Right cardiac atrium (tissue), 5 donors: ENCODE data around the gene PYCARD. TPM values are rescaled to one million over a fixed set of nuclear protein-coding genes. Genes with fewer than 3 reads are reported as not detected.
"Not testable (repeated sequence)": the region's sequence is repeated elsewhere in the genome, so short reads cannot be mapped to it uniquely, and the experiment has no call there.

Experiments
- ATAC-seq, 2 donors: fragments of 200-7000 bp; cut with Tn5 transposase; one replicate each; pipeline versions ENCODE4 v1.8.0 to v1.9.1; 2020; ENCODE audit warnings: moderate library complexity in 2 of 2, mild to moderate bottlenecking in 1 of 2
- DNase-seq, 3 donors: peaks; one replicate each; pipeline ENCODE4 v3.0.0-alpha.2; 2020
- H3K27ac ChIP-seq: one replicate; pipeline ENCODE4 v1.5.1; 2013; ENCODE audit warnings: mild to moderate bottlenecking, low read length, control low read depth, moderate library complexity
- H3K27me3 ChIP-seq: one replicate; pipeline ENCODE4 v1.6.1; 2013; ENCODE audit not compliant: control insufficient read depth, insufficient read depth
- H3K4me1 ChIP-seq: one replicate; pipeline ENCODE4 v1.6.1; 2013; ENCODE audit warnings: low read length; ENCODE audit not compliant: control insufficient read depth, insufficient read depth
- H3K4me3 ChIP-seq: one replicate; pipeline ENCODE4 v1.5.1; 2013; ENCODE audit warnings: low read length, control low read depth
- H3K9me3 ChIP-seq: one replicate; pipeline ENCODE4 v1.6.1; 2013; ENCODE audit warnings: low read length; ENCODE audit not compliant: control insufficient read depth
- WGBS: extraction: QIAGEN DNeasy Blood & Tissue Kit; methylation state at CpG from one replicate; pipeline ENCODE4 v1.1.7; 2013; 5-methylcytosine and 5-hydroxymethylcytosine counted together
- intact Hi-C, 4 donors: fragments of 100-400 bp; cut with DNase I; formaldehyde crosslinking; loops; one replicate each; pipeline versions ENCODE4 v1.11.0 to v1.14.0; 2022 to 2023
- polyA plus RNA-seq: library from polyadenylated mRNA; stranded (reverse); fragments of 200-250 nt; gene quantifications from one replicate; pipeline ENCODE4 v1.2.3, GENCODE V29; 2013
- total RNA-seq, 4 donors: library from RNA; stranded (reverse); fragmentation: NEBNext Ultra II Directional; extraction: Animal tissue kit (Norgen Biotek cat#: 25700); gene quantifications; one replicate each; pipeline ENCODE4 v1.2.1, GENCODE V29; 2021
- donor health status: healthy with polysubstance abuse.
- donor health status: DM: no; HTN: yes; CAD: no.
- donor health status: DM: no; HTN: no; CAD: no.
- donor health status: DM: no; HTN: yes; CAD: no; lungs with severe emphysema.
- donor health status: DM: yes; HTN: yes; CAD: no.

The PYCARD gene
- total and polyA plus RNA-seq, 5 donors, result 6.6 to 13.2 (median 8.0) TPM

GRCh38 chr16:31198207-31198882 lies 4.2 kb downstream of the PYCARD start:
- WGBS, result 56% methylated on average over 7 of the region's 7 CpGs
- no peaks in the 10 kb centered on the region for H3K4me1 ChIP-seq
- no peak overlapping the region for H3K27ac ChIP-seq
- intact Hi-C loops, result no loop called here
- H3K9me3 ChIP-seq, result no peaks in the 10 kb centered on the region
- H3K27me3 ChIP-seq, result no peaks in the 10 kb centered on the region
- no peak for ATAC-seq
- H3K4me3 ChIP-seq, result no peak overlapping the region
- no peak for DNase-seq

- Histone ChIP-seq H3K27me3 (no peaks in the 10 kb centered on the region), H3K27ac (no peak overlapping the region), H3K4me3 (no peak overlapping the region), H3K4me1 (no peaks in the 10 kb centered on the region), H3K9me3 (no peaks in the 10 kb centered on the region)
- WGBS, result 85% methylated on average over 17 of the region's 17 CpGs
- no peak for DNase-seq
- intact Hi-C loops, result no loop called here
- ATAC-seq, result no peak
Observed at GRCh38 chr16:31196324-31197088, 6.1 kb downstream of the PYCARD start.

GRCh38 chr16:31195861-31196260 lies 6.7 kb downstream of the PYCARD start:
- H3K4me3 ChIP-seq, DNase-seq, H3K27ac ChIP-seq, H3K4me1 ChIP-seq, ATAC-seq, H3K9me3 ChIP-seq, intact Hi-C loops, H3K27me3 ChIP-seq: not testable (repeated sequence)
- WGBS, result 96% methylated on average over 11 of the region's 11 CpGs

GRCh38 chr16:31194898-31195297 lies 7.7 kb downstream of the PYCARD start:
- ATAC-seq (no peak), DNase-seq (no peak)
- Histone ChIP-seq H3K9me3 (no peaks in the 10 kb centered on the region), H3K4me1 (no peaks in the 10 kb centered on the region), H3K27me3 (no peaks in the 10 kb centered on the region), H3K27ac (no peak overlapping the region), H3K4me3 (no peak overlapping the region)
- WGBS, result 83% methylated on average over 7 of the region's 7 CpGs
- intact Hi-C loops, result no loop called here

GRCh38 chr16:31193874-31194273 lies 8.7 kb downstream of the PYCARD start:
- DNase-seq, result no peak
- no peak for ATAC-seq
- Histone ChIP-seq H3K4me3 (no peak overlapping the region), H3K27me3 (no peaks in the 10 kb centered on the region), H3K27ac (no peak overlapping the region), H3K4me1 (no peaks in the 10 kb centered on the region), H3K9me3 (no peaks in the 10 kb centered on the region)
- intact Hi-C loops, result no loop called here
- 85% methylated on average over 2 of the region's 2 CpGs for WGBS

- WGBS, result 90% methylated on average over 16 of the region's 16 CpGs
- no peak overlapping the region for H3K27ac ChIP-seq
- no peaks in the 10 kb centered on the region for H3K27me3 ChIP-seq
- no peak for DNase-seq
- H3K9me3 ChIP-seq, result no peaks in the 10 kb centered on the region
- no peak overlapping the region for H3K4me3 ChIP-seq
- intact Hi-C loops, result no loop called here
- no peaks in the 10 kb centered on the region for H3K4me1 ChIP-seq
- ATAC-seq, result no peak
Observed at GRCh38 chr16:31192856-31193642, 9.5 kb downstream of the PYCARD start.

GRCh38 chr16:31191697-31192428 lies 10.7 kb downstream of the PYCARD start:
- no peaks in the 10 kb centered on the region for H3K27me3 ChIP-seq
- peak in 1 of 2 donors; percentile 27 for ATAC-seq

GRCh38 chr16:31190818-31191444 lies 11.6 kb downstream of the PYCARD start:
- H3K9me3 ChIP-seq, result no peaks in the 10 kb centered on the region
- 91% methylated on average over 17 of the region's 17 CpGs for WGBS
- H3K4me3 ChIP-seq, result no peak overlapping the region
- DNase-seq, result no peak
- intact Hi-C loops, result no loop called here
- H3K27ac ChIP-seq, result no peak overlapping the region
- H3K4me1 ChIP-seq, result no peaks in the 10 kb centered on the region
- no peaks in the 10 kb centered on the region for H3K27me3 ChIP-seq
- ATAC-seq, result no peak

More at GRCh38 chr16:31191697-31192428, 10.7 kb downstream of the PYCARD start:
- no peak overlapping the region for H3K27ac ChIP-seq
- intact Hi-C loops, result no loop called here
- no peaks in the 10 kb centered on the region for H3K9me3 ChIP-seq
- H3K4me1 ChIP-seq, result no peaks in the 10 kb centered on the region
- DNase-seq, result no peak
- H3K4me3 ChIP-seq, result no peak overlapping the region
- 81% methylated on average over 5 of the region's 5 CpGs for WGBS

- H3K27ac ChIP-seq, result no peak overlapping the region
- H3K9me3 ChIP-seq, result no peaks in the 10 kb centered on the region
- no peak for DNase-seq
- no peaks in the 10 kb centered on the region for H3K27me3 ChIP-seq
- no peaks in the 10 kb centered on the region for H3K4me1 ChIP-seq
- ATAC-seq, result no peak
- intact Hi-C loops, result no loop called here
- H3K4me3 ChIP-seq, result no peak overlapping the region
- WGBS, result 92% methylated on average over 12 of the region's 12 CpGs
Observed at GRCh38 chr16:31190061-31190460, 12.5 kb downstream of the PYCARD start.

GRCh38 chr16:31189412-31189778 lies 13.2 kb downstream of the PYCARD start:
- Histone ChIP-seq H3K4me3 (no peak overlapping the region), H3K27me3 (no peaks in the 10 kb centered on the region), H3K9me3 (no peaks in the 10 kb centered on the region), H3K4me1 (no peaks in the 10 kb centered on the region), H3K27ac (no peak overlapping the region)
- no peak for DNase-seq
- ATAC-seq, result no peak
- intact Hi-C loops, result no loop called here
- WGBS, result 91% methylated on average over 2 of the region's 2 CpGs
